Neural progenitor cell (in vitro differentiated cells): Measurements from ENCODE around the gene SPATA31A1. TPM values are rescaled to one million over a fixed set of nuclear protein-coding genes. Genes with fewer than 3 reads are reported as not detected.
"Not testable (repeated sequence)": the region's sequence is repeated elsewhere in the genome, so short reads cannot be mapped to it uniquely, and the experiment has no call there.

ENCODE experiments used
- DNase-seq: peaks from one replicate; pipeline ENCODE4 v3.0.0-alpha.2; 2016; ENCODE audit warnings: low spot score
- H2AFZ ChIP-seq: fragments of 200-600 bp; sonication (generic); replicated peaks from 2 replicates; pipeline ENCODE4 v1.6.1; 2016; ENCODE audit warnings: antibody characterized with exemption
- H3F3A ChIP-seq: fragments of 200-600 bp; sonication (generic); 2 replicates; pipeline ENCODE4 v1.6.1; 2016; ENCODE audit warnings: antibody characterized with exemption, low read depth
- H3K27ac ChIP-seq: fragments of 200-600 bp; sonication (generic); 2 replicates; pipeline ENCODE4 v1.5.1; 2016; ENCODE audit warnings: mild to moderate bottlenecking
- H3K27me3 ChIP-seq: fragments of 200-600 bp; sonication (generic); 2 replicates; pipeline ENCODE4 v1.6.1; 2016; ENCODE audit warnings: mild to moderate bottlenecking, moderate library complexity
- H3K36me3 ChIP-seq: fragments of 200-600 bp; sonication (generic); 2 replicates; pipeline ENCODE4 v1.5.1; 2016
- H3K4me1 ChIP-seq: fragments of 200-600 bp; sonication (generic); 2 replicates; pipeline ENCODE4 v1.6.1; 2016; ENCODE audit warnings: mixed run types
- H3K4me2 ChIP-seq: fragments of 200-600 bp; sonication (generic); 2 replicates; pipeline ENCODE4 v1.6.1; 2016
- H3K4me3 ChIP-seq: fragments of 200-600 bp; sonication (generic); 2 replicates; pipeline ENCODE4 v1.5.1; 2016
- H3K79me2 ChIP-seq: fragments of 200-600 bp; sonication (generic); 2 replicates; pipeline ENCODE4 v1.6.1; 2016; ENCODE audit warnings: low read depth
- H3K9ac ChIP-seq: fragments of 200-600 bp; sonication (generic); 2 replicates; pipeline ENCODE4 v1.6.1; 2016
- H3K9me3 ChIP-seq: fragments of 200-600 bp; sonication (generic); 2 replicates; pipeline ENCODE4 v1.5.1; 2016; ENCODE audit warnings: low read depth
- H4K20me1 ChIP-seq: fragments of 200-600 bp; sonication (generic); 2 replicates; pipeline ENCODE4 v1.6.1; 2016; ENCODE audit warnings: low read depth
- H3K27ac Mint-ChIP-seq: 3 replicates; pipeline ENCODE4 v1.8.0; 2021; ENCODE audit warnings: mixed read lengths
- H3K27me3 Mint-ChIP-seq: 2 replicates; pipeline ENCODE4 v1.8.0; 2022; ENCODE audit warnings: low read depth, mild to moderate bottlenecking, inconsistent platforms, moderate library complexity, mixed read lengths; ENCODE audit not compliant: insufficient read depth
- H3K36me3 Mint-ChIP-seq: 3 replicates; pipeline ENCODE4 v1.8.0; 2021; ENCODE audit warnings: mixed read lengths
- H3K4me1 Mint-ChIP-seq: 3 replicates; pipeline ENCODE4 v1.8.0; 2021; ENCODE audit warnings: mixed read lengths
- H3K4me3 Mint-ChIP-seq: 3 replicates; pipeline ENCODE4 v1.8.0; 2021; ENCODE audit warnings: mild to moderate bottlenecking, moderate library complexity, mixed read lengths
- H3K9me3 Mint-ChIP-seq: 3 replicates; pipeline ENCODE4 v1.8.0; 2020; ENCODE audit warnings: mixed read lengths
- total RNA-seq: library from RNA; depleted of rRNA; stranded (reverse); fragments of >200 nt; gene quantifications from 2 replicates; pipeline ENCODE4 v1.2.3, GENCODE V29; 2015; ENCODE audit warnings: low replicate concordance

The SPATA31A1 gene
- total RNA-seq: 0.12 TPM in 1 of 2 replicates, not detected in the other

- H3F3A ChIP-seq, H3K36me3 ChIP-seq, H4K20me1 ChIP-seq, H2AFZ ChIP-seq, H3K36me3 Mint-ChIP-seq, H3K9me3 Mint-ChIP-seq, H3K4me3 Mint-ChIP-seq, H3K27me3 ChIP-seq, H3K27ac ChIP-seq, H3K27me3 Mint-ChIP-seq, H3K4me3 ChIP-seq, DNase-seq, H3K4me1 Mint-ChIP-seq, H3K9me3 ChIP-seq, H3K4me1 ChIP-seq, H3K4me2 ChIP-seq, H3K9ac ChIP-seq, H3K27ac Mint-ChIP-seq, H3K79me2 ChIP-seq: not testable (repeated sequence)
Measured at GRCh38 chr9:39355369-39355768, at the start of gene SPATA31A1. SPATA31A1 (plus strand) TSS chr9:39355669; CDS start chr9:39355731, 62 bp downstream.

- H4K20me1 ChIP-seq, H3K9me3 Mint-ChIP-seq, H3K4me2 ChIP-seq, H3K4me3 Mint-ChIP-seq, H3K36me3 Mint-ChIP-seq, H3F3A ChIP-seq, DNase-seq, H3K9ac ChIP-seq, H3K4me1 ChIP-seq, H2AFZ ChIP-seq, H3K9me3 ChIP-seq, H3K79me2 ChIP-seq, H3K27ac Mint-ChIP-seq, H3K4me3 ChIP-seq, H3K27me3 ChIP-seq, H3K27me3 Mint-ChIP-seq, H3K4me1 Mint-ChIP-seq, H3K27ac ChIP-seq, H3K36me3 ChIP-seq: not testable (repeated sequence)
Measured at GRCh38 chr9:39407261-39408204, 52.1 kb downstream of the SPATA31A1 start.

GRCh38 chr9:39411254-39411940 is 55.9 kb downstream of the SPATA31A1 start:
- H3K79me2 ChIP-seq, H2AFZ ChIP-seq, H3K9me3 Mint-ChIP-seq, H3K9me3 ChIP-seq, H3K27ac Mint-ChIP-seq, H3K4me3 Mint-ChIP-seq, H3K27me3 Mint-ChIP-seq, H4K20me1 ChIP-seq, DNase-seq, H3K27me3 ChIP-seq, H3K27ac ChIP-seq, H3K36me3 Mint-ChIP-seq, H3K4me3 ChIP-seq, H3K4me1 ChIP-seq, H3K36me3 ChIP-seq, H3K9ac ChIP-seq, H3F3A ChIP-seq, H3K4me1 Mint-ChIP-seq, H3K4me2 ChIP-seq: not testable (repeated sequence)

Other genes starting within 250 kb of the SPATA31A1 start
- 21.8 and 25.8 TPM in 2 replicates for gene CNTNAP3, start 67.5 kb upstream of the SPATA31A1 start, total RNA-seq